Suppressor macrophage (primary cell): ENCODE measurements around the gene MCHR1.

Source experiments
- DNase-seq, 4 experiments: peaks; one replicate each; pipeline ENCODE4 v3.0.0-alpha.2; 2020 to 2022

The MCHR1 gene

GRCh38 chr22:40727070-40727963, 48.0 kb downstream of the MCHR1 start:
- DNase-seq = no peak

- no peak for DNase-seq
Measured at GRCh38 chr22:40727964-40728615, 48.8 kb downstream of the MCHR1 start.

GRCh38 chr22:40728731-40729189, 49.5 kb downstream of the MCHR1 start:
- no peak for DNase-seq

GRCh38 chr22:40729284-40729683, 50.0 kb downstream of the MCHR1 start:
- no peak for DNase-seq
